PC-9 (cell line): ENCODE results near the gene WFDC13. TPM values are rescaled to one million over a fixed set of nuclear protein-coding genes. Genes with fewer than 3 reads are reported as not detected.
"Not testable (repeated sequence)": the region's sequence is repeated elsewhere in the genome, so short reads cannot be mapped to it uniquely, and the experiment has no call there.

ENCODE experiments used
- BruUV-seq: library from RNA; stranded (reverse); fragments of 400-500 nt; replicated peaks from 2 replicates; lab custom pipeline; 2021; lab: Mats Ljungman, UMichigan
- CTCF ChIA-PET: fragments of 300-600 bp; sonication (Branson Sonifier 250); formaldehyde crosslinking; loops from one replicate; lab custom pipeline; 2022; ENCODE audit warnings: antibody characterized with exemption; lab: Charles Lee
- POLR2A ChIA-PET: fragments of 300-600 bp; sonication (Branson Sonifier 250); formaldehyde crosslinking; loops from one replicate; lab custom pipeline; 2022; ENCODE audit warnings: antibody characterized with exemption; ENCODE audit not compliant: unreplicated experiment; lab: Charles Lee
- DNase-seq, 2 experiments: peaks; one replicate each; pipeline versions ENCODE4 v3.0.0 to v3.0.0-alpha.2; 2015 to 2022; ENCODE audit warnings: mixed read lengths in 1 of 2
- H2AFZ ChIP-seq: fragments of 200-600 bp; sonication (generic); 2 replicates; pipeline ENCODE4 v1.8.1; 2017; ENCODE audit warnings: antibody characterized with exemption
- H3F3A ChIP-seq: fragments of 200-600 bp; sonication (generic); 2 replicates; pipeline ENCODE4 v1.8.1; 2017; ENCODE audit warnings: antibody characterized with exemption, mild to moderate bottlenecking, low read depth; ENCODE audit not compliant: insufficient read depth
- H3K27ac ChIP-seq: fragments of 200-600 bp; sonication (generic); 2 replicates; pipeline ENCODE4 v1.6.1; 2016; ENCODE audit warnings: mixed run types
- H3K27me3 ChIP-seq: fragments of 200-600 bp; sonication (generic); 2 replicates; pipeline ENCODE4 v1.6.1; 2016; ENCODE audit warnings: low read depth, mixed run types; ENCODE audit not compliant: insufficient read depth
- H3K36me3 ChIP-seq: fragments of 200-600 bp; sonication (generic); 2 replicates; pipeline ENCODE4 v1.6.1; 2016; ENCODE audit warnings: low read depth, mixed run types
- H3K4me1 ChIP-seq: fragments of 200-600 bp; sonication (generic); replicated peaks from 2 replicates; pipeline ENCODE4 v1.6.1; 2016; ENCODE audit warnings: mixed run types; ENCODE audit not compliant: insufficient read depth
- H3K4me2 ChIP-seq: fragments of 200-600 bp; sonication (generic); 2 replicates; pipeline ENCODE4 v1.6.1; 2017; ENCODE audit warnings: mixed run types
- H3K4me3 ChIP-seq: fragments of 200-600 bp; sonication (generic); 2 replicates; pipeline ENCODE4 v1.6.1; 2016; ENCODE audit warnings: mixed run types
- H3K79me2 ChIP-seq: fragments of 200-600 bp; sonication (generic); 2 replicates; pipeline ENCODE4 v1.6.1; 2017; ENCODE audit warnings: low read depth, mixed run types
- H3K9me2 ChIP-seq: fragments of 200-600 bp; sonication (generic); 2 replicates; pipeline ENCODE4 v1.8.1; 2017; ENCODE audit warnings: mild to moderate bottlenecking; ENCODE audit not compliant: insufficient read depth
- H3K9me3 ChIP-seq: fragments of 200-600 bp; sonication (generic); 2 replicates; pipeline ENCODE4 v1.8.1; 2016; ENCODE audit warnings: low read depth; ENCODE audit not compliant: insufficient read depth
- H4K20me1 ChIP-seq: fragments of 200-600 bp; sonication (generic); 2 replicates; pipeline ENCODE4 v1.8.1; 2017; ENCODE audit not compliant: insufficient read depth
- CTCF ChIP-seq: fragments of 200-600 bp; sonication (generic); conservative IDR thresholded peaks from 2 replicates; pipeline ENCODE4 v1.6.1; 2017; ENCODE audit warnings: mixed run types, antibody characterized with exemption, mild to moderate bottlenecking, moderate library complexity
- EZH2 ChIP-seq: fragments of 200-600 bp; sonication (generic); IDR thresholded peaks from 2 replicates; pipeline ENCODE4 v1.8.0; 2017; ENCODE audit warnings: antibody characterized with exemption, low read depth
- intact Hi-C: fragments of 100-400 bp; cut with micrococcal nuclease; formaldehyde crosslinking; loops from one replicate; pipeline ENCODE4 v1.10.0; 2022; ENCODE audit not compliant: unreplicated experiment
- total RNA-seq: library from RNA; stranded (reverse); gene quantifications from 2 replicates; pipeline ENCODE4 v1.2.3, GENCODE V29; 2021

Gene WFDC13
- total RNA-seq, 1 experiment from 2014 or later, result not detected

GRCh38 chr20:45672765-45673164 lies 29.1 kb upstream of the WFDC13 start:
- Histone ChIP-seq H2AFZ (no peak overlapping the region), H3K4me2 (no peak overlapping the region), H3K4me1 (no peaks in the 10 kb centered on the region), H3K27ac (no peak overlapping the region), H3K79me2 (no peaks in the 10 kb centered on the region), H3K36me3 (no peaks in the 10 kb centered on the region), H3K4me3 (no peak overlapping the region), H4K20me1 (no peaks in the 10 kb centered on the region), H3K27me3 (peaks cover 9% of the 10 kb centered on the region; the same call in 1 of the 2 replicates), H3F3A (no peaks in the 10 kb centered on the region), H3K9me3 (peaks cover 10% of the 10 kb centered on the region; the same call in 1 of the 2 replicates), H3K9me2 (no peaks in the 10 kb centered on the region; the same call in 1 of the 2 replicates)
- ChIA-PET CTCF (no interaction called here), POLR2A (no interaction called here)
- intact Hi-C loops, result loop anchor here (10.0 kb wide), 1 partner anchor 62 kb away; no protein-coding TSS in a partner anchor
- no TSS peak for BruUV-seq
- no peak for DNase-seq
- no peak for TF ChIP-seq CTCF
- no peak for TF ChIP-seq EZH2

GRCh38 chr20:45679650-45680049 lies 22.2 kb upstream of the WFDC13 start:
- H4K20me1 ChIP-seq, result no peaks in the 10 kb centered on the region
- intact Hi-C loops, result loop anchor here (10.0 kb wide), 1 partner anchor 55 kb away; no protein-coding TSS in a partner anchor
- POLR2A ChIA-PET, result no interaction called here
- H3K9me2 ChIP-seq, result no peaks in the 10 kb centered on the region; the same call in 1 of the 2 replicates
- no peak overlapping the region for H3K27ac ChIP-seq
- no peak overlapping the region for H3K4me3 ChIP-seq
- no peak overlapping the region for H3K4me2 ChIP-seq
- H3K4me1 ChIP-seq, result no peaks in the 10 kb centered on the region
- peaks cover 6% of the 10 kb centered on the region; the same call in 1 of the 2 replicates for H3K9me3 ChIP-seq
- H3K27me3 ChIP-seq, result peaks cover 24% of the 10 kb centered on the region; the same call in 1 of the 2 replicates
- no peaks in the 10 kb centered on the region for H3K36me3 ChIP-seq
- TF ChIP-seq EZH2 (no peak), CTCF (no peak)
- no peaks in the 10 kb centered on the region for H3K79me2 ChIP-seq
- no TSS peak for BruUV-seq
- H3F3A ChIP-seq, result no peaks in the 10 kb centered on the region
- DNase-seq, result no peak
- CTCF ChIA-PET, result no interaction called here
- H2AFZ ChIP-seq, result no peak overlapping the region

GRCh38 chr20:45685896-45686295 lies 15.9 kb upstream of the WFDC13 start:
- intact Hi-C loops, result no loop called here
- DNase-seq, result no peak
- H3K36me3 ChIP-seq, result no peaks in the 10 kb centered on the region
- H3K4me3 ChIP-seq, result no peak overlapping the region
- ChIA-PET POLR2A (no interaction called here), CTCF (no interaction called here)
- H4K20me1 ChIP-seq, result no peaks in the 10 kb centered on the region
- no peaks in the 10 kb centered on the region for H3F3A ChIP-seq
- BruUV-seq, result no TSS peak
- no peaks in the 10 kb centered on the region for H3K79me2 ChIP-seq
- H3K9me3 ChIP-seq, result peaks cover 2% of the 10 kb centered on the region; the same call in 1 of the 2 replicates
- no peak overlapping the region for H2AFZ ChIP-seq
- TF ChIP-seq CTCF, result no peak
- TF ChIP-seq EZH2, result no peak
- peaks cover 16% of the 10 kb centered on the region; the same call in 1 of the 2 replicates for H3K27me3 ChIP-seq
- no peaks in the 10 kb centered on the region for H3K9me2 ChIP-seq
- H3K4me2 ChIP-seq, result no peak overlapping the region
- H3K27ac ChIP-seq, result no peak overlapping the region
- H3K4me1 ChIP-seq, result no peaks in the 10 kb centered on the region

GRCh38 chr20:45693346-45693745 lies 8.5 kb upstream of the WFDC13 start:
- H3K4me3 ChIP-seq, H3F3A ChIP-seq, H3K36me3 ChIP-seq, DNase-seq, H3K27me3 ChIP-seq, intact Hi-C loops, H3K9me2 ChIP-seq, H4K20me1 ChIP-seq, H3K4me1 ChIP-seq, H3K79me2 ChIP-seq, H3K4me2 ChIP-seq, CTCF ChIA-PET, H2AFZ ChIP-seq, H3K9me3 ChIP-seq, BruUV-seq, H3K27ac ChIP-seq, POLR2A ChIA-PET: not testable (repeated sequence)
